Uterus (tissue), 4 donors: ENCODE measurements around the gene CCDC112. TPM values are rescaled to one million over a fixed set of nuclear protein-coding genes. Genes with fewer than 3 reads are reported as not detected.

Experiments used
- DNase-seq, 2 donors: peaks; one replicate each; pipeline ENCODE4 v3.0.0-alpha.2; 2019 to 2020
- H3K27ac ChIP-seq, 2 donors: fragments of 200-600 bp; sonication (generic); 1 replicate in 1 of 2; 2 replicates in 1 of 2; pipeline ENCODE4 v1.5.1; 2016 to 2018
- H3K27me3 ChIP-seq, 2 donors: fragments of 200-600 bp; sonication (generic); one replicate each; pipeline ENCODE4 v1.5.1; 2018 to 2019; ENCODE audit warnings: control low read depth in 1 of 2
- H3K36me3 ChIP-seq, 2 donors: fragments of 200-600 bp; sonication (generic); one replicate each; pipeline ENCODE4 v1.5.1; 2019; ENCODE audit warnings: control low read depth in 1 of 2
- H3K4me1 ChIP-seq, 2 donors: fragments of 200-600 bp; sonication (generic); one replicate each; pipeline ENCODE4 v1.5.1; 2018 to 2019; ENCODE audit warnings: control low read depth in 1 of 2
- H3K4me3 ChIP-seq, 2 donors: fragments of 200-600 bp; sonication (generic); 1 replicate in 1 of 2; 2 replicates in 1 of 2; pipeline ENCODE4 v1.5.1; 2018 to 2019; ENCODE audit warnings: mild to moderate bottlenecking in 1 of 2
- H3K9me3 ChIP-seq, 2 donors: fragments of 200-600 bp; sonication (generic); one replicate each; pipeline ENCODE4 v1.5.1; 2019; ENCODE audit warnings: control low read depth in 1 of 2
- POLR2A ChIP-seq, 2 donors: fragments of 450-650 bp; IDR thresholded peaks; one replicate each; pipeline ENCODE4 v1.6.1; 2016; ENCODE audit warnings: antibody characterized with exemption in 2 of 2, mild to moderate bottlenecking in 1 of 2, moderate library complexity in 1 of 2
- intact Hi-C: fragments of 100-400 bp; cut with DNase I; formaldehyde crosslinking; loops from one replicate; pipeline ENCODE4 v1.15.1; 2023; ENCODE audit warnings: low total_unique reads
- total RNA-seq, 4 donors: library from RNA; depleted of rRNA in 3 of 4; stranded (reverse); fragments of >200 nt in 3 of 4; gene quantifications; one replicate each; pipeline versions ENCODE4 v1.1.0 to v1.2.4, GENCODE V29; 2014 to 2023
- TF ChIP-seq, protein P1 (sequence below), 4 experiments: fragments of 200-600 bp in 2 of 4; fragments of 450-650 bp in 2 of 4; sonication (generic) in 2 of 4; IDR thresholded peaks; one replicate each; pipeline ENCODE4 v1.5.1; 2016 to 2019; ENCODE audit warnings: antibody characterized with exemption in 4 of 4, mild to moderate bottlenecking in 2 of 4, moderate library complexity in 1 of 4
- donor health status: DM: yes; HTN: yes; CAD: no.

CCDC112 gene
- total RNA-seq, 4 donors from 2014 or later, result 5.3 to 28.5 (median 16.3) TPM

DNA sequence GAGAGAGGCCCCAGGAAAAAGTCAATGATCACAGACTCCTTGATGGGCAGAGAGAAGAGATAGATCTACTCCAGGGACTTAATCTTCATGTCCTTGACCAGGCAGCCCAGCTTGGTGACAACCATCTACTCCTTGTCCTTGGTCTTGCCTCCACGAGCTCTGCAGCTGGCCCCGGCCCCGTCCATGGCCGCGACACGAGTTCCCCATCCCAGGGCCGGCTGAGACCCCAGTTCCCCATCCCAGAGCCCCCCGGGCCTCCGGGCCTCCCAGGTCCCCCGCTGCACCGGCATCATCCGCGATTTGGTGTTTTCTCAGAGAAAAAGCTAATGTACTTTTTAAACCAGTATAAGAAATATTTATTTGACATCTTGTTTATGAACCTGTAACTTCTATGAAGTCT is 31.2 kb downstream of the CCDC112 start:
- no peak overlapping the region for H3K4me3 ChIP-seq
- no peaks in the 10 kb centered on the region for H3K27me3 ChIP-seq
- peaks cover 0 to 1% of the 10 kb centered on the region in 2 donors for H3K36me3 ChIP-seq
- H3K4me1 ChIP-seq, result no peaks in the 10 kb centered on the region
- H3K9me3 ChIP-seq, result no peaks in the 10 kb centered on the region
- no peak overlapping the region for H3K27ac ChIP-seq
- DNase-seq, result no peak
- intact Hi-C loops, result no loop called here
- TF ChIP-seq POLR2A (IDR thresholded peaks at IDR 0.05), result no peak
- TF ChIP-seq, protein P1, sequence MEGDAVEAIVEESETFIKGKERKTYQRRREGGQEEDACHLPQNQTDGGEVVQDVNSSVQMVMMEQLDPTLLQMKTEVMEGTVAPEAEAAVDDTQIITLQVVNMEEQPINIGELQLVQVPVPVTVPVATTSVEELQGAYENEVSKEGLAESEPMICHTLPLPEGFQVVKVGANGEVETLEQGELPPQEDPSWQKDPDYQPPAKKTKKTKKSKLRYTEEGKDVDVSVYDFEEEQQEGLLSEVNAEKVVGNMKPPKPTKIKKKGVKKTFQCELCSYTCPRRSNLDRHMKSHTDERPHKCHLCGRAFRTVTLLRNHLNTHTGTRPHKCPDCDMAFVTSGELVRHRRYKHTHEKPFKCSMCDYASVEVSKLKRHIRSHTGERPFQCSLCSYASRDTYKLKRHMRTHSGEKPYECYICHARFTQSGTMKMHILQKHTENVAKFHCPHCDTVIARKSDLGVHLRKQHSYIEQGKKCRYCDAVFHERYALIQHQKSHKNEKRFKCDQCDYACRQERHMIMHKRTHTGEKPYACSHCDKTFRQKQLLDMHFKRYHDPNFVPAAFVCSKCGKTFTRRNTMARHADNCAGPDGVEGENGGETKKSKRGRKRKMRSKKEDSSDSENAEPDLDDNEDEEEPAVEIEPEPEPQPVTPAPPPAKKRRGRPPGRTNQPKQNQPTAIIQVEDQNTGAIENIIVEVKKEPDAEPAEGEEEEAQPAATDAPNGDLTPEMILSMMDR (IDR thresholded peaks at IDR 0.05), result no peak

DNA sequence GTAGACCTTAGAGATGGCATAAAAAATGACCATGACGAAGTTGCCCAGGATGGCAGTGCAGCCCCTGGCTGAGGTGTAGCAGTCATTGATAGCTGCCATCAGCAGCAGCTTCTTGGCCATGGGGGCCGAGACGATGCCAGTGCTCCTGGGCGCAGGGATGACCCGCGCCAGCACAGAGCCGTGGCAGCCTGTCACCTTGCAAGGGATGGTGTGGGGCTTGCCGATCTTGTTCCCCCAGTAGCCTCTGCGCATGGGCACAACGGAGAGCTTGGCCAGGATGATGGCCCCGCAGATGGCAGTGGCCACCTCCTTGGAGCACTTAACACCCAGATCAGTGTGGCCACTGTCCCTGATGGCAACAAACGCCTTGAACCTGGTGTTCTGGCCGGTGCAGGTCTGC is 31.7 kb downstream of the CCDC112 start:
- intact Hi-C loops, result no loop called here
- Histone ChIP-seq H3K9me3 (no peaks in the 10 kb centered on the region), H3K27ac (no peak overlapping the region), H3K4me3 (no peak overlapping the region), H3K27me3 (no peaks in the 10 kb centered on the region), H3K36me3 (no peaks in the 10 kb centered on the region), H3K4me1 (no peaks in the 10 kb centered on the region)
- TF ChIP-seq POLR2A (IDR thresholded peaks at IDR 0.05), result no peak
- TF ChIP-seq, protein P1 (IDR thresholded peaks at IDR 0.05), result no peak
- DNase-seq, result no peak

DNA sequence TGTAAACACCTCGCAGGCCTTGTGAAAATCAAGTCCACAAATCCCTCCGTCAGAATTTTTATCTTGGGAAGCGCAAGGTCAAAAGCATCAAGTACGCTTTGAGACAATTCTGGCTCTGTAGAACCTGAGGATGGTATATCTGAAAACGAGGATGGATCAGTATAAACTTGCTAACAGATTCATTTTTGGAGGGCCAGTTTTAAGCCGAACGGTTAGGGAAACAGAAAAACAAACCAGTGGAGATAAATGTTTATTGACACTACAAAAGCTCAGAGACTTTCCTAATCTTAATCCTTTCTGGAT is 33.4 kb downstream of the CCDC112 start:
- intact Hi-C loops, result no loop called here

DNA sequence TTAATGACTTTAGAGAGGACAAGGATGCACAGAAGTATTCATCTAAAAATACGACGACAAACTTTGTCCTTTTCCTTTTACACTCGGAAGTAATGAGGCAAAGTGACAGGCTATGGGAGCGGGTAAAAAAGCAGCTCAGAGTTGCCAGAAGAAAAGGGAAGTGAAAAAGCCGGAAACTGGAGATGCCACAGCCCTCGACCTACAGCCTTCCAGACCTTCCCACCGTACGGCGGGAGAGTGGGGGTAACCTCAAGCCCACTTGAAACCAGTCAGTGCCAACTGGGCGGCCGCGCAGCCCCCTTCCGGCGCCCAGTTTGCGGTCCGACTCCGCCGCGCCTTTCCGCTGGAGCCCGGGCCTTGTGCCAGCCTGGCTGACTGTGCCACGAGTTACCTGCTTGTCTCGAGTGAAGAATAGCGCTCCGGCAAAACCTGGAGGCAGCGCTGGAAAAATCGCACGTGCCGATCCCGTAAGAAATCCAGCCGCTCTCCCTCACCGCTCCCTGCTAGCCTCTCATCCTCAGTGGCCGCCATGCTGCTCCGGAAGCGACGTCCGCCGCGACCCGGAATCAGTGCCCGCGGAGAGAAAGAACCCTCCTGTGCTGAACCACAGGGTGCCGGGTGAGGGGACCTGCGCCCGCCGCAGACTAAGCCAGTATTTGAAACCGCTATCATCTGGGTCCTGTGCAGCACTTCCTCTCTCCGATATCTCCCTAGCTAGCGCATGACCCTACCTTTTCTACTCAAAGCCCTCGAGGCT is 34.0 kb downstream of the CCDC112 start, which contains the start of gene PGGT1B:
PGGT1B (minus strand) TSS at position 557 of the 757 bp plus-strand sequence; CDS start at position 531, 26 bp downstream.
- DNase-seq, result peak; percentile 57 to 69
- Histone ChIP-seq H3K27ac (peak within 1 kb of the TSS; percentile 69 to 80), H3K27me3 (no peaks in the 10 kb centered on the region), H3K9me3 (no peaks in the 10 kb centered on the region), H3K36me3 (no peaks in the 10 kb centered on the region), H3K4me1 (no peaks in the 10 kb centered on the region), H3K4me3 (peak within 1 kb of the TSS; percentile 66 to 83)
- intact Hi-C loops, result no loop called here
- TF ChIP-seq, protein P1 (IDR thresholded peaks at IDR 0.05), result no peak
- TF ChIP-seq POLR2A (IDR thresholded peaks at IDR 0.05), result peak in 1 of 2 donors; percentile 31

More for the DNA sequence above, 33.4 kb downstream of the CCDC112 start:
- no peaks in the 10 kb centered on the region for H3K27me3 ChIP-seq
- H3K4me3 ChIP-seq, result peak overlapping the region; percentile 66 to 83
- DNase-seq, result no peak
- H3K4me1 ChIP-seq, result no peaks in the 10 kb centered on the region
- TF ChIP-seq POLR2A (IDR thresholded peaks at IDR 0.05), result no peak
- H3K9me3 ChIP-seq, result no peaks in the 10 kb centered on the region
- H3K36me3 ChIP-seq, result no peaks in the 10 kb centered on the region
- peak overlapping the region; percentile 69 to 80 for H3K27ac ChIP-seq

DNA sequence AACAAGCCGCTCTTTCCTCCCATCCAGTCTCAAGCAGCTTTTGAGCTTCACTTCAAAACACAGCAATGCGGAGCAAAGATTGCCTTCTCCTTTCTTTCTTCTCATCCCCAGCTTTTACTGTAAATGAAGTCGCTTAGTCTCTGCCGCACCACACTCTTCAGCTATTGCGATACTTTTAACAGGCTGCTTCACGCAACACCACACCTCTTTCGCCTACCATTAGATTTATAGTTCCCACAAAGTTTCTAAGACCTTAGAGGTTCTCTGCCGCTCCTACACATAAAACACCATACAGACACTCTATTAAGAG is 34.5 kb downstream of the CCDC112 start:
- intact Hi-C loops, result no loop called here
- Histone ChIP-seq H3K27me3 (no peaks in the 10 kb centered on the region), H3K36me3 (no peaks in the 10 kb centered on the region), H3K4me1 (no peaks in the 10 kb centered on the region), H3K9me3 (no peaks in the 10 kb centered on the region), H3K27ac (peak overlapping the region; percentile 69 to 80), H3K4me3 (peak overlapping the region; percentile 66 to 83)
- DNase-seq, result no peak
- no peak for TF ChIP-seq POLR2A (IDR thresholded peaks at IDR 0.05)
- TF ChIP-seq, protein P1 (IDR thresholded peaks at IDR 0.05), result no peak
